Mesendoderm (in vitro differentiated cells): ENCODE results near the gene HLA-DMA.
"Not testable (repeated sequence)": the region's sequence is repeated elsewhere in the genome, so short reads cannot be mapped to it uniquely, and the experiment has no call there.

ENCODE experiments used
- DNase-seq: peaks from one replicate; pipeline ENCODE4 v3.0.0; 2013
- H2AK5ac ChIP-seq: 2 replicates; pipeline ENCODE4 v1.6.1; 2013; ENCODE audit warnings: low read length, inconsistent platforms
- H2BK120ac ChIP-seq: 2 replicates; pipeline ENCODE4 v1.6.1; 2013; ENCODE audit warnings: low read depth, mild to moderate bottlenecking, low read length, moderate library complexity, mixed read lengths
- H2BK15ac ChIP-seq: replicated peaks from 2 replicates; pipeline ENCODE4 v1.6.1; 2013; ENCODE audit warnings: low read depth, mild to moderate bottlenecking, moderate library complexity
- H2BK5ac ChIP-seq: 2 replicates; pipeline ENCODE4 v1.6.1; 2013; ENCODE audit warnings: low read length, inconsistent platforms
- H3K18ac ChIP-seq: 2 replicates; pipeline ENCODE4 v1.6.1; 2013; ENCODE audit warnings: mild to moderate bottlenecking, low read length, mixed read lengths
- H3K23ac ChIP-seq: one replicate; pipeline ENCODE4 v1.6.1; 2013; ENCODE audit warnings: low read length
- H3K27ac ChIP-seq: 2 replicates; pipeline ENCODE4 v1.5.1; 2013; ENCODE audit warnings: low read depth, mild to moderate bottlenecking, inconsistent platforms, low read length, moderate library complexity
- H3K27me3 ChIP-seq: 2 replicates; pipeline ENCODE4 v1.6.1; 2013; ENCODE audit warnings: low read length, control low read depth, mild to moderate bottlenecking, inconsistent platforms; ENCODE audit not compliant: insufficient read depth, poor library complexity
- H3K36me3 ChIP-seq: 2 replicates; pipeline ENCODE4 v1.6.1; 2013; ENCODE audit warnings: low read length, inconsistent platforms; ENCODE audit not compliant: control insufficient read depth, insufficient read depth
- H3K4ac ChIP-seq: one replicate; pipeline ENCODE4 v1.6.1; 2013; ENCODE audit warnings: low read depth, mild to moderate bottlenecking, low read length, moderate library complexity
- H3K4me1 ChIP-seq: 2 replicates; pipeline ENCODE4 v1.6.1; 2013; ENCODE audit warnings: low read depth, low read length, inconsistent platforms; ENCODE audit not compliant: control insufficient read depth
- H3K4me2 ChIP-seq: 2 replicates; pipeline ENCODE4 v1.6.1; 2013; ENCODE audit warnings: low read length
- H3K4me3 ChIP-seq: 2 replicates; pipeline ENCODE4 v1.5.1; 2013; ENCODE audit warnings: mild to moderate bottlenecking, low read length
- H3K56ac ChIP-seq: one replicate; pipeline ENCODE4 v1.6.1; 2013; ENCODE audit warnings: low read length
- H3K79me1 ChIP-seq: 2 replicates; pipeline ENCODE4 v1.6.1; 2013; ENCODE audit warnings: low read length, inconsistent platforms
- H3K79me2 ChIP-seq: 2 replicates; pipeline ENCODE4 v1.6.1; 2013; ENCODE audit warnings: mild to moderate bottlenecking, low read length; ENCODE audit not compliant: control insufficient read depth, insufficient read depth
- H3K9ac ChIP-seq: 2 replicates; pipeline ENCODE4 v1.6.1; 2013; ENCODE audit warnings: low read length, inconsistent platforms
- H4K5ac ChIP-seq: one replicate; pipeline ENCODE4 v1.6.1; 2013; ENCODE audit warnings: low read length
- H4K8ac ChIP-seq: one replicate; pipeline ENCODE4 v1.6.1; 2013; ENCODE audit warnings: low read depth, mild to moderate bottlenecking, control low read depth, low read length, moderate library complexity
- WGBS: extraction: QIAGEN DNeasy Blood & Tissue Kit; methylation state at CpG from one replicate; pipeline ENCODE4 v1.1.7; 2013; ENCODE audit warnings: low lambda C conversion rate, missing lambda C conversion rate; ENCODE audit not compliant: insufficient coverage; ENCODE audit errors: extremely low coverage; 5-methylcytosine and 5-hydroxymethylcytosine counted together

HLA-DMA gene

GRCh38 chr6:32942555-32943123, 10.3 kb downstream of the HLA-DMA start:
- not testable (repeated sequence) for H4K8ac ChIP-seq, H2BK120ac ChIP-seq, H2AK5ac ChIP-seq, DNase-seq, H2BK15ac ChIP-seq, H3K18ac ChIP-seq, H3K4me3 ChIP-seq, H3K79me1 ChIP-seq, H3K56ac ChIP-seq, H3K27ac ChIP-seq, H3K9ac ChIP-seq, H3K4me2 ChIP-seq, H3K4me1 ChIP-seq, H3K79me2 ChIP-seq, H3K23ac ChIP-seq, H4K5ac ChIP-seq, H3K4ac ChIP-seq, H3K36me3 ChIP-seq, H3K27me3 ChIP-seq, H2BK5ac ChIP-seq
- no CpG with 5 or more reads among the region's 9 CpGs for WGBS

- Histone ChIP-seq H3K56ac (no peak overlapping the region), H4K8ac (no peak overlapping the region), H2BK5ac (no peak overlapping the region), H3K79me1 (no peaks in the 10 kb centered on the region), H3K27ac (no peak overlapping the region), H3K4me1 (no peaks in the 10 kb centered on the region), H2AK5ac (no peak overlapping the region), H2BK120ac (no peak overlapping the region), H3K4me2 (no peak overlapping the region), H3K23ac (no peak overlapping the region), H2BK15ac (no peak overlapping the region), H4K5ac (no peak overlapping the region), H3K4ac (no peak overlapping the region), H3K27me3 (no peaks in the 10 kb centered on the region), H3K4me3 (no peak overlapping the region), H3K79me2 (no peaks in the 10 kb centered on the region), H3K9ac (no peak overlapping the region), H3K18ac (no peak overlapping the region), H3K36me3 (no peaks in the 10 kb centered on the region)
- DNase-seq = no peak
- no CpG with 5 or more reads among the region's 7 CpGs for WGBS
Measured at GRCh38 chr6:32941214-32941768, 11.6 kb downstream of the HLA-DMA start.

GRCh38 chr6:32940656-32941213, 12.2 kb downstream of the HLA-DMA start, which contains the start of gene HLA-DMB:
Gene HLA-DMB (minus strand): TSS chr6:32941028. CDS start chr6:32940807, 221 bp downstream.
- H3K79me1 ChIP-seq = no peaks in the 10 kb centered on the region
- no peak within 1 kb of the TSS for H2BK120ac ChIP-seq
- H3K4me3 ChIP-seq = no peak within 1 kb of the TSS
- H2AK5ac ChIP-seq = no peak within 1 kb of the TSS
- H3K23ac ChIP-seq = no peak within 1 kb of the TSS
- H2BK5ac ChIP-seq = no peak within 1 kb of the TSS
- H3K36me3 ChIP-seq = no peaks in the 10 kb centered on the region
- no peak within 1 kb of the TSS for H3K9ac ChIP-seq
- WGBS = no CpG with 5 or more reads among the region's 9 CpGs
- peak; percentile 72 for DNase-seq
- no peak within 1 kb of the TSS for H3K27ac ChIP-seq
- no peak within 1 kb of the TSS for H3K18ac ChIP-seq
- no peaks in the 10 kb centered on the region for H3K27me3 ChIP-seq
- H4K8ac ChIP-seq = no peak within 1 kb of the TSS
- H3K56ac ChIP-seq = no peak within 1 kb of the TSS
- no peak within 1 kb of the TSS for H3K4ac ChIP-seq
- H3K4me1 ChIP-seq = no peaks in the 10 kb centered on the region
- H3K79me2 ChIP-seq = no peaks in the 10 kb centered on the region
- H3K4me2 ChIP-seq = no peak within 1 kb of the TSS
- no peak within 1 kb of the TSS for H4K5ac ChIP-seq
- no peak within 1 kb of the TSS for H2BK15ac ChIP-seq

- Histone ChIP-seq H3K79me1 (no peaks in the 10 kb centered on the region), H3K4ac (no peak overlapping the region), H3K27ac (no peak overlapping the region), H3K18ac (no peak overlapping the region), H4K8ac (no peak overlapping the region), H2BK5ac (no peak overlapping the region), H2BK15ac (no peak overlapping the region), H2BK120ac (no peak overlapping the region), H3K36me3 (no peaks in the 10 kb centered on the region), H3K4me1 (no peaks in the 10 kb centered on the region), H3K9ac (no peak overlapping the region), H3K79me2 (no peaks in the 10 kb centered on the region), H3K4me3 (no peak overlapping the region), H3K4me2 (no peak overlapping the region), H2AK5ac (no peak overlapping the region), H4K5ac (no peak overlapping the region), H3K23ac (no peak overlapping the region), H3K56ac (no peak overlapping the region), H3K27me3 (no peaks in the 10 kb centered on the region)
- DNase-seq = no peak
- WGBS = no CpG with 5 or more reads among the region's 7 CpGs
Measured at GRCh38 chr6:32938494-32938893, 14.4 kb downstream of the HLA-DMA start.

GRCh38 chr6:32937230-32937633, 15.7 kb downstream of the HLA-DMA start:
- H2BK15ac ChIP-seq = no peak overlapping the region
- no peak overlapping the region for H3K9ac ChIP-seq
- no peak overlapping the region for H3K27ac ChIP-seq
- no peaks in the 10 kb centered on the region for H3K79me1 ChIP-seq
- H3K4me1 ChIP-seq = no peaks in the 10 kb centered on the region
- H4K8ac ChIP-seq = no peak overlapping the region
- H2BK5ac ChIP-seq = no peak overlapping the region
- no peak overlapping the region for H2AK5ac ChIP-seq
- H3K36me3 ChIP-seq = no peaks in the 10 kb centered on the region
- WGBS = no CpG with 5 or more reads among the region's 8 CpGs
- no peak overlapping the region for H4K5ac ChIP-seq
- H3K4me3 ChIP-seq = no peak overlapping the region
- H3K4ac ChIP-seq = no peak overlapping the region
- H3K79me2 ChIP-seq = no peaks in the 10 kb centered on the region
- H2BK120ac ChIP-seq = no peak overlapping the region
- no peak overlapping the region for H3K4me2 ChIP-seq
- no peak overlapping the region for H3K18ac ChIP-seq
- no peak for DNase-seq
- H3K56ac ChIP-seq = no peak overlapping the region
- H3K23ac ChIP-seq = no peak overlapping the region
- H3K27me3 ChIP-seq = no peaks in the 10 kb centered on the region
